ENCODE measurements around the gene LONP2.

The LONP2 gene

GRCh38 chr16:48244080-48244862 is at the start of gene LONP2:
TSS of gene LONP2 (plus strand) at chr16:48244300. CDS start at chr16:48244389, 89 bp downstream.
- Histone ChIP-seq H3K4me1 (peaks cover 0 to 34% (median 23%) of the 10 kb centered on the region in 4 donors), H3K27ac (peak within 1 kb of the TSS; percentile 82 to 84), H3K4me3 (peak within 1 kb of the TSS; percentile 70 to 90), H3K36me3 (no peaks in the 10 kb centered on the region), H3K9me3 (no peaks in the 10 kb centered on the region), H3K27me3 (no peaks in the 10 kb centered on the region)
- peak; percentile 86 to 94 for DNase-seq
- no peak for TF ChIP-seq CTCF (IDR thresholded peaks at IDR 0.05)
- intact Hi-C loops (cut with DNase I; ENCODE audit: low total_unique reads): no loop called here

GRCh38 chr16:48194828-48195556 is 49.1 kb upstream of the LONP2 start:
- no peak overlapping the region for H3K27ac ChIP-seq
- no peaks in the 10 kb centered on the region for H3K9me3 ChIP-seq
- no peaks in the 10 kb centered on the region for H3K27me3 ChIP-seq
- no peaks in the 10 kb centered on the region for H3K36me3 ChIP-seq
- peak in 1 of 2 donors; percentile 20 for DNase-seq
- TF ChIP-seq CTCF (IDR thresholded peaks at IDR 0.05): no peak
- intact Hi-C loops (cut with DNase I; ENCODE audit: low total_unique reads): no loop called here
- no peak overlapping the region for H3K4me3 ChIP-seq
- no peaks in the 10 kb centered on the region for H3K4me1 ChIP-seq

GRCh38 chr16:48197294-48197693 is 46.8 kb upstream of the LONP2 start:
- Histone ChIP-seq H3K4me3 (no peak overlapping the region), H3K9me3 (no peaks in the 10 kb centered on the region), H3K27ac (no peak overlapping the region), H3K36me3 (no peaks in the 10 kb centered on the region), H3K27me3 (no peaks in the 10 kb centered on the region), H3K4me1 (no peaks in the 10 kb centered on the region)
- no peak for TF ChIP-seq CTCF (IDR thresholded peaks at IDR 0.05)
- no peak for DNase-seq
- intact Hi-C loops (cut with DNase I; ENCODE audit: low total_unique reads): no loop called here

- H3K27ac ChIP-seq: no peak overlapping the region
- H3K4me3 ChIP-seq: no peak overlapping the region
- intact Hi-C loops (cut with DNase I; ENCODE audit: low total_unique reads): no loop called here
- DNase-seq: peak; percentile 32 to 48
- peaks cover 0 to 4% of the 10 kb centered on the region in 2 donors for H3K27me3 ChIP-seq
- no peak for TF ChIP-seq CTCF (IDR thresholded peaks at IDR 0.05)
- H3K4me1 ChIP-seq: no peaks in the 10 kb centered on the region
- H3K36me3 ChIP-seq: no peaks in the 10 kb centered on the region
- no peaks in the 10 kb centered on the region for H3K9me3 ChIP-seq
These were observed 42.4 kb upstream of the LONP2 start for GRCh38 chr16:48201515-48202201.

- H3K27ac ChIP-seq: no peak overlapping the region
- no peaks in the 10 kb centered on the region for H3K4me1 ChIP-seq
- H3K4me3 ChIP-seq: no peak overlapping the region
- H3K36me3 ChIP-seq: no peaks in the 10 kb centered on the region
- H3K27me3 ChIP-seq: peaks cover 0 to 16% of the 10 kb centered on the region in 2 donors
- peak in 1 of 2 donors; percentile 37 for DNase-seq
- TF ChIP-seq CTCF (IDR thresholded peaks at IDR 0.05): no peak
- H3K9me3 ChIP-seq: no peaks in the 10 kb centered on the region
- intact Hi-C loops (cut with DNase I; ENCODE audit: low total_unique reads): no loop called here
These were observed 39.9 kb upstream of the LONP2 start for GRCh38 chr16:48203974-48204824.
